Right lobe of liver (tissue), 6 donors: ENCODE results near the gene DNMT3A. TPM values are rescaled to one million over a fixed set of nuclear protein-coding genes. Genes with fewer than 3 reads are reported as not detected.

Experiments used
- ATAC-seq, 4 donors: fragments of 200-7000 bp; cut with Tn5 transposase; one replicate each; pipeline ENCODE4 v1.9.1; 2020; ENCODE audit warnings: mild to moderate bottlenecking in 4 of 4, moderate library complexity in 4 of 4
- DNase-seq, 3 donors: peaks; one replicate each; pipeline ENCODE4 v3.0.0-alpha.2; 2020
- H3K27ac ChIP-seq, 3 donors: fragments of 200-600 bp; one replicate each; pipeline ENCODE4 v1.8.0; 2022
- H3K27me3 ChIP-seq, 2 donors: fragments of 200-600 bp; one replicate each; pipeline ENCODE4 v1.8.0; 2022
- H3K36me3 ChIP-seq, 4 donors: fragments of 200-600 bp; sonication (generic) in 1 of 4; one replicate each; pipeline versions ENCODE4 v1.5.1 to v1.8.0; 2017 to 2022; ENCODE audit warnings: control low read depth in 1 of 4
- H3K4me1 ChIP-seq, 4 donors: fragments of 200-600 bp; sonication (generic) in 1 of 4; one replicate each; pipeline versions ENCODE4 v1.5.1 to v1.8.0; 2017 to 2022; ENCODE audit warnings: control low read depth in 1 of 4
- H3K4me3 ChIP-seq, 3 donors: fragments of 200-600 bp; one replicate each; pipeline ENCODE4 v1.8.0; 2022
- H3K9me3 ChIP-seq, 4 donors: fragments of 200-600 bp; sonication (generic) in 1 of 4; one replicate each; pipeline versions ENCODE4 v1.5.1 to v1.8.0; 2017 to 2022; ENCODE audit warnings: control low read depth in 1 of 4
- CTCF ChIP-seq, 4 donors: fragments of 200-600 bp in 3 of 4; fragments of 450-650 bp in 1 of 4; IDR thresholded peaks; one replicate each; pipeline versions ENCODE4 v1.5.1 to v1.8.0; 2016 to 2022; ENCODE audit warnings: antibody characterized with exemption in 4 of 4, mild to moderate bottlenecking in 2 of 4
- POLR2A ChIP-seq: fragments of 450-650 bp; IDR thresholded peaks from one replicate; pipeline ENCODE4 v1.6.1; 2017; ENCODE audit warnings: antibody characterized with exemption, mild to moderate bottlenecking
- WGBS: methylation state at CpG from one replicate; pipeline ENCODE4 v1.1.6; 2018; ENCODE audit warnings: low coverage, low lambda C conversion rate; ENCODE audit not compliant: insufficient coverage; ENCODE audit errors: missing lambda C conversion rate; 5-methylcytosine and 5-hydroxymethylcytosine counted together
- intact Hi-C, 2 donors: fragments of 100-400 bp; cut with DNase I; formaldehyde crosslinking; loops; one replicate each; pipeline versions ENCODE4 v1.11.2 to v1.14.1; 2022
- total RNA-seq, 6 experiments: library from RNA; depleted of rRNA in 2 of 6; stranded (reverse); fragments of >200 nt in 2 of 6; fragmentation: NEBNext Ultra II Directional in 3 of 6; extraction: Animal tissue kit (Norgen Biotek cat#: 25700) in 3 of 6; gene quantifications; one replicate each; pipeline versions ENCODE4 v1.1.0 to v1.2.4, GENCODE V29; 2016 to 2023
- donor health status: DM: no; HTN: yes; CAD: no.
- donor health status: DM: no; HTN: no; CAD: no.
- donor health status: DM: no; HTN: no; CAD: no.
- donor health status: DM: no; HTN: yes; CAD: no.
- donor health status: DM: no; HTN: yes; CAD: no.

DNMT3A gene
- total RNA-seq, 6 experiments from 2014 or later = 4.9 to 13.3 (median 9.3) TPM

GRCh38 chr2:25233916-25234605 is 107.7 kb downstream of the DNMT3A start:
- ATAC-seq = no peak
- WGBS = 95% methylated on average over 9 of the region's 20 CpGs
- no peak for TF ChIP-seq CTCF (IDR thresholded peaks at IDR 0.05)
- no peak for TF ChIP-seq POLR2A

GRCh38 chr2:25232248-25232825 is 109.4 kb downstream of the DNMT3A start:
- WGBS = 90% methylated on average over 4 of the region's 12 CpGs
- no peak for ATAC-seq
- DNase-seq = no peak

More at GRCh38 chr2:25233916-25234605, 107.7 kb downstream of the DNMT3A start:
- H3K27ac ChIP-seq = no peak overlapping the region
- H3K4me1 ChIP-seq = no peaks in the 10 kb centered on the region
- intact Hi-C loops = no loop called here
- H3K27me3 ChIP-seq = no peaks in the 10 kb centered on the region
- peaks cover 0 to 58% (median 6%) of the 10 kb centered on the region in 4 donors for H3K36me3 ChIP-seq
- no peaks in the 10 kb centered on the region for H3K9me3 ChIP-seq
- no peak for DNase-seq
- H3K4me3 ChIP-seq = no peak overlapping the region

GRCh38 chr2:25230948-25231311 is 110.8 kb downstream of the DNMT3A start:
- H3K4me1 ChIP-seq = no peaks in the 10 kb centered on the region
- intact Hi-C loops = no loop called here
- ATAC-seq (peak in 1 of 4 donors; percentile 6), DNase-seq (no peak)
- WGBS = no CpG with 5 or more reads among the region's 8 CpGs
- no peak overlapping the region for H3K4me3 ChIP-seq
- no peaks in the 10 kb centered on the region for H3K27me3 ChIP-seq
- H3K27ac ChIP-seq = no peak overlapping the region
- TF ChIP-seq POLR2A = no peak
- no peak for TF ChIP-seq CTCF (IDR thresholded peaks at IDR 0.05)
- H3K9me3 ChIP-seq = no peaks in the 10 kb centered on the region
- peaks cover 0 to 33% (median 6%) of the 10 kb centered on the region in 4 donors for H3K36me3 ChIP-seq

More at GRCh38 chr2:25232248-25232825, 109.4 kb downstream of the DNMT3A start:
- intact Hi-C loops = no loop called here
- no peak overlapping the region for H3K4me3 ChIP-seq
- H3K36me3 ChIP-seq = peaks cover 0 to 43% (median 6%) of the 10 kb centered on the region in 4 donors
- H3K27ac ChIP-seq = no peak overlapping the region
- H3K27me3 ChIP-seq = no peaks in the 10 kb centered on the region
- H3K4me1 ChIP-seq = no peaks in the 10 kb centered on the region
- H3K9me3 ChIP-seq = no peaks in the 10 kb centered on the region
- TF ChIP-seq POLR2A (no peak), CTCF (IDR thresholded peaks at IDR 0.05) (no peak)

- intact Hi-C loops = no loop called here
- TF ChIP-seq CTCF (IDR thresholded peaks at IDR 0.05) (no peak), POLR2A (no peak)
- peaks cover 0 to 29% (median 5%) of the 10 kb centered on the region in 4 donors for H3K36me3 ChIP-seq
- H3K4me3 ChIP-seq = no peak overlapping the region
- DNase-seq (no peak), ATAC-seq (no peak)
- no peaks in the 10 kb centered on the region for H3K9me3 ChIP-seq
- no peaks in the 10 kb centered on the region for H3K27me3 ChIP-seq
- 58% methylated on average over 4 of the region's 16 CpGs for WGBS
- no peaks in the 10 kb centered on the region for H3K4me1 ChIP-seq
- H3K27ac ChIP-seq = no peak overlapping the region
These were observed 111.4 kb downstream of the DNMT3A start for GRCh38 chr2:25230198-25230947.
